MG63 (cell line): ENCODE data around the gene FHAD1. TPM values are rescaled to one million over a fixed set of nuclear protein-coding genes. Genes with fewer than 3 reads are reported as not detected.

Experiments
- DNase-seq: peaks from one replicate; pipeline ENCODE4 v3.0.0-alpha.2; 2020
- H3K27me3 ChIP-seq: fragments of 250-450 bp; sonication (Bioruptor Pico); 2 replicates; pipeline ENCODE4 v1.5.1; 2020; ENCODE audit warnings: mild to moderate bottlenecking, moderate library complexity
- H3K36me3 ChIP-seq: fragments of 250-450 bp; sonication (Bioruptor Pico); 2 replicates; pipeline ENCODE4 v1.5.1; 2020; ENCODE audit warnings: mild to moderate bottlenecking, moderate library complexity
- H3K4me3 ChIP-seq: fragments of 250-450 bp; sonication (Bioruptor Pico); 2 replicates; pipeline ENCODE4 v1.5.1; 2020; ENCODE audit warnings: mild to moderate bottlenecking, moderate library complexity
- H3K9me3 ChIP-seq: fragments of 250-450 bp; sonication (Bioruptor Pico); 2 replicates; pipeline ENCODE4 v1.5.1; 2020; ENCODE audit warnings: mild to moderate bottlenecking, moderate library complexity
- total RNA-seq: library from RNA; depleted of rRNA; stranded (reverse); fragments of >200 nt; shearing (Covaris generic); gene quantifications from 2 replicates; pipeline ENCODE4 v1.2.3, GENCODE V29; 2014; ENCODE audit warnings: low replicate concordance

FHAD1 gene
- total RNA-seq, 1 experiment from 2014 or later: 0.33 TPM

DNA sequence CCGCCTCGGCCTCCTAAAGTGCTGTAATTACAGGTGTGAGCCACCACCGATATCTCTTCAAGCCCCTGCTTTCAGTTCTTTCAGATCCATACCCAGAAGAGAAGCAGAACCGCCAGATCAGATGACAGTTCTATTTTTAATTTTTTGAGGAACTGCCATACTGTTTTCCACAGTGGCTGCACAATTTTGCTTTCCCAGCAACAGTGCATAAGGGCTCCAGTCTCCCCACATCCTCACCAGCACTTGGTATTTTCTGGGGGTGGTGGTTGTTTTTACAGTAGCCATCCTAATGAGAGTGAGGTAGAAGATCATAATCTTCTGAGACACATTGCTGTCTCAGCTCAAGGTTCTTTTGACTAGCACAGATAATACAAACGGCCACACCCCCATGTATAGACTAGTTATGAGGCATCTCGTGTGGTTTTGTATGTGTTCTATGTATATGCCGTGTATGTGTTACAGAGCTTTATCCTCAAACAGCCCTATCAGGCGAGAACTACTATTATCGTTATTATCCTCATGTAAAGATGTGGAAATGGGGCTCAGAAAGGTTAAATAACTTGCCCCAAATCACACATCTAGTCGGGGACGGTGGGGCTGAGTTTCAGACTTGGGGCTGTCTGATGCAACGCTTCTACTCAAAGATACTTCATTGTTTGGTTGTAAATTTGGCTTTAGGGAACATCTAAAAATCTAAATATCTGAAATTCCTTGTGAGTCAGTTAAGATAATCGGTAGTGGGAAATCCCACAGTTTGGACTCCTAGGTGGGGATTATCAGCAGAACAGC lies 12.0 kb downstream of the FHAD1 start:
- DNase-seq: no peak
- Histone ChIP-seq H3K36me3 (no peaks in the 10 kb centered on the region), H3K27me3 (0 out of 2 replicates have a peak, but pooled peaks cover 10% of the 10 kb centered on the region), H3K9me3 (no peaks in the 10 kb centered on the region), H3K4me3 (no peak overlapping the region)

- 0 out of 2 replicates have a peak, but pooled peaks cover 7% of the 10 kb centered on the region for H3K27me3 ChIP-seq
- no peaks in the 10 kb centered on the region for H3K36me3 ChIP-seq
- H3K9me3 ChIP-seq: peaks cover 1% of the 10 kb centered on the region; the same call in 1 of the 2 replicates
- no peak for DNase-seq
- no peak overlapping the region for H3K4me3 ChIP-seq
Measured at GRCh38 chr1:15259622-15260007, 12.6 kb downstream of the FHAD1 start.

DNA sequence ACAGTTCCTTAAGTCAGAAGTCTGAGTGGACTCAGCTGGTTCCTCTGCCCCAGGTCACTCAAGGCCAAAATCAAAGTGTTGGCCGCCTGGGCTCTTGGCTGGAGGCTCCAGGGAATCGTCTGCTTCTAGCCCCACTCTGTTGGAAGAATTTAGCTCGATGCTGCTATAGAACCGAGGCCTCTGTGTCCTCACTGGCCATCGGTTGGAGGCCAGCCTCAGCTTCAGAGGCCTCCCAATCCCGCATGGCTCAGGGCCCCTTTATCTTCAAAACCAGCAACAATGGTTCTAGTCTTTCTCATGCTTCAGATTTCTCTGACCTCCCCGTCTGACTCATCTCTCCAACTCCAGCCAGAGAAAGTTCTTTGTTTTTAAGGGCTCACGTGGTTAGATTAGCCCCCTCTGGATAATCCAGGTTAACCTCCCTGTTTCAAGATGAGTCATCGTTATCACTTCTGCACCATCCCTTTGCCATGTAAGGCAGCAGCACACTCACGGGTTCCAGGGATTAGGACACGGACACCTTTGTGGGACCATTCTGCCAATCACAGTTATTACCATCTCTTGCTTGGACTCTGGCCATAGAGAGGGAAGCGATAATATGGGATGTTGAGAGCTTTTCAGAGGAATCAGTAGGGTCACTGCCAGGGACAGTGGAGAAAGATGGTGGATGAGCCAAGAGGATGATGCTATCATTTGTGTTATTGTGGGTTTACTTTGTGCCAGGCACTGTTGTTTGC lies 13.6 kb downstream of the FHAD1 start:
- peak; percentile 61 for DNase-seq

DNA sequence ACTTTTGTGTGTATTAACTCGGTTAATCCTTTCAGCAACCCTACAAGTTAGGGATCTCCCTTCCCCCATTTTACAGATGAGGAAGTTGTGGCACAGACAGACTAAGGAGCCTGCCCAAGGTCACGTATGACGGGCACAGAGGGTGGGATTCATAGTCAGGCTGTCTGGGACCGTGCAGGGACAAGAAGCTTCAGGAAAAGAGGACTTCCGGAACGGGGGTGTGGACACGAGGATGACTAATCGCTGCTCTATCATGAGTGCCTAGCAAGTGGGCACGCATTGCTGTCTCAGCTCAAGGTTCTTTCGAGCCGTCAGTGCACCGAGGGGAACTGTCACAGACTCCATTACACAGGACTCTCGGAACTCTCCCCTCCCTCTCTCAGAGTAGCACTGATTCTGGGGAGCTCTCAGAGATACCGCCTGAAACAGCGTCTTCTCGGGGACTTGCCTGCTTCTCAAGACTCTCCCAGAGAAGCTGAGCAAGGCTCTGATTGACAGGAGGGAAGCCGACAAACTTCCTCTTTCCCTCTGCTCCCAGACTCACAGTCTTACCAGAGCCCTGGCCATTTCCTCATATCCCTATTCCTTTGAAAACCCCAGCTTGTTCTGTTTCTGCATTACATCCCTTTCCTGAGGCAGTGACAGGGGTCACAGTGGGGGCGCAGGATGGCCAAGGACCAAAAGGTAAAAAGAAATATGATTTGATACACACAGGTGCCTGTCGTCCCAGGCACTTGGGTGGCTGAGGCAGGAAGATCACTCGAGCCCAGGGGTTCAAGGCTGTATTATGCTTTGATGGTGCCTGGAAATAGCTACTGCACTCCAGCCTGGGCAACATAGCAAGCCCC lies 14.4 kb downstream of the FHAD1 start:
- peak; percentile 67 for DNase-seq
- H3K36me3 ChIP-seq: no peaks in the 10 kb centered on the region
- peaks cover 1% of the 10 kb centered on the region; the same call in 1 of the 2 replicates for H3K9me3 ChIP-seq
- H3K27me3 ChIP-seq: 0 out of 2 replicates have a peak, but pooled peaks cover 7% of the 10 kb centered on the region
- no peak overlapping the region for H3K4me3 ChIP-seq

More for the DNA sequence above, 13.6 kb downstream of the FHAD1 start:
- no peaks in the 10 kb centered on the region for H3K36me3 ChIP-seq
- peaks cover 1% of the 10 kb centered on the region; the same call in 1 of the 2 replicates for H3K9me3 ChIP-seq
- 0 out of 2 replicates have a peak, but pooled peaks cover 7% of the 10 kb centered on the region for H3K27me3 ChIP-seq
- H3K4me3 ChIP-seq: no peak overlapping the region

GRCh38 chr1:15262003-15262377 lies 15.0 kb downstream of the FHAD1 start:
- DNase-seq: no peak

DNA sequence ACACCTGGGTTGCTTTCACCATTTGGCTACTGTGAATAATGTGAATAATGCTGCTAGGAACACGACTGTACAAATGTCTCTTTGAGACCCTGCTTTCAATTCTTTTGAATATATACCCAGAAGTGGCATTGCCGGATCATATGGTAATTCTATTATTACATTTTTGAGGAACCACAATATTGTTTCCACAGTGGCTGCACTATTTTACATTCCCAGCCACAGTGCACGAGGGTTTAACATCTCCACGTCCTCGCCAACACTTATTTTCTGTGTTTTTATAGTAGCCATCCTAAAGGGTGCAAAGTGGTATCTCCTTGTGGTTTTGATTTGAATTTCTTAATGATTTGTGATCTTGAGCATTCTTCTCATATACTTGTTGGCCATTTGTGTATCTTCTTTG lies 15.7 kb downstream of the FHAD1 start:
- Histone ChIP-seq H3K4me3 (no peak overlapping the region), H3K36me3 (no peaks in the 10 kb centered on the region), H3K9me3 (peaks cover 1% of the 10 kb centered on the region; the same call in 1 of the 2 replicates), H3K27me3 (0 out of 2 replicates have a peak, but pooled peaks cover 7% of the 10 kb centered on the region)
- DNase-seq: no peak

More at GRCh38 chr1:15262003-15262377, 15.0 kb downstream of the FHAD1 start:
- Histone ChIP-seq H3K27me3 (0 out of 2 replicates have a peak, but pooled peaks cover 7% of the 10 kb centered on the region), H3K36me3 (no peaks in the 10 kb centered on the region), H3K9me3 (peaks cover 1% of the 10 kb centered on the region; the same call in 1 of the 2 replicates), H3K4me3 (no peak overlapping the region)

- DNase-seq: no peak
- Histone ChIP-seq H3K4me3 (no peak overlapping the region), H3K9me3 (peaks cover 1% of the 10 kb centered on the region; the same call in 1 of the 2 replicates), H3K36me3 (no peaks in the 10 kb centered on the region), H3K27me3 (0 out of 2 replicates have a peak, but pooled peaks cover 12% of the 10 kb centered on the region)
Measured at GRCh38 chr1:15264769-15265168, 17.7 kb downstream of the FHAD1 start.

DNA sequence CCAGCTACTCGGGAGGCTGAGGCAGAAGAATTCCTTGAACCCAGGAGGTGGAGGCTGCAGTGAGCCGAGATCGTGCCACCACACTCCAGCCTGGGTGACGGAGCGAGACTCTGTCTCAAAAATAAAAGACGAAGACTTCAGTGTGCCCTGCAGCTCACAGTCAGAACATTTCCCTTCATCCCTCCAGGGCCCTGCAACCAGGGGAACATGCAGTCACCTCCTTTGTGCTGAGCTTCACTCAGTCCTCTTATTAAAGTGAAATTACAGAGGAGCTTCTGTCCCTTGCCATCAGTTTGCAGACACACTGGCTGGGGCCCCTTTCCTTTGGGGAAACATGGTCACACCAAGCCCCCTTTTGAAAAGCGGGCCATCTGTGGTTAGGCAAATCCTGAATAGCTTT lies 24.2 kb downstream of the FHAD1 start:
- Histone ChIP-seq H3K36me3 (no peaks in the 10 kb centered on the region), H3K9me3 (no peaks in the 10 kb centered on the region), H3K4me3 (no peak overlapping the region), H3K27me3 (0 out of 2 replicates have a peak, but pooled peaks cover 5% of the 10 kb centered on the region)
- DNase-seq: no peak

GRCh38 chr1:15272009-15272781 lies 25.2 kb downstream of the FHAD1 start:
- no peaks in the 10 kb centered on the region for H3K9me3 ChIP-seq
- no peaks in the 10 kb centered on the region for H3K36me3 ChIP-seq
- 0 out of 2 replicates have a peak, but pooled peaks cover 5% of the 10 kb centered on the region for H3K27me3 ChIP-seq
- no peak overlapping the region for H3K4me3 ChIP-seq
- peak; percentile 48 for DNase-seq

- no peak overlapping the region for H3K4me3 ChIP-seq
- no peak for DNase-seq
Measured at GRCh38 chr1:15272782-15273127, 25.7 kb downstream of the FHAD1 start.

GRCh38 chr1:15273274-15273673 lies 26.3 kb downstream of the FHAD1 start:
- 0 out of 2 replicates have a peak, but pooled peaks cover 5% of the 10 kb centered on the region for H3K27me3 ChIP-seq
- H3K9me3 ChIP-seq: no peaks in the 10 kb centered on the region
- no peaks in the 10 kb centered on the region for H3K36me3 ChIP-seq
- no peak for DNase-seq
- H3K4me3 ChIP-seq: no peak overlapping the region

More at GRCh38 chr1:15272782-15273127, 25.7 kb downstream of the FHAD1 start:
- Histone ChIP-seq H3K36me3 (no peaks in the 10 kb centered on the region), H3K9me3 (no peaks in the 10 kb centered on the region), H3K27me3 (0 out of 2 replicates have a peak, but pooled peaks cover 5% of the 10 kb centered on the region)

DNA sequence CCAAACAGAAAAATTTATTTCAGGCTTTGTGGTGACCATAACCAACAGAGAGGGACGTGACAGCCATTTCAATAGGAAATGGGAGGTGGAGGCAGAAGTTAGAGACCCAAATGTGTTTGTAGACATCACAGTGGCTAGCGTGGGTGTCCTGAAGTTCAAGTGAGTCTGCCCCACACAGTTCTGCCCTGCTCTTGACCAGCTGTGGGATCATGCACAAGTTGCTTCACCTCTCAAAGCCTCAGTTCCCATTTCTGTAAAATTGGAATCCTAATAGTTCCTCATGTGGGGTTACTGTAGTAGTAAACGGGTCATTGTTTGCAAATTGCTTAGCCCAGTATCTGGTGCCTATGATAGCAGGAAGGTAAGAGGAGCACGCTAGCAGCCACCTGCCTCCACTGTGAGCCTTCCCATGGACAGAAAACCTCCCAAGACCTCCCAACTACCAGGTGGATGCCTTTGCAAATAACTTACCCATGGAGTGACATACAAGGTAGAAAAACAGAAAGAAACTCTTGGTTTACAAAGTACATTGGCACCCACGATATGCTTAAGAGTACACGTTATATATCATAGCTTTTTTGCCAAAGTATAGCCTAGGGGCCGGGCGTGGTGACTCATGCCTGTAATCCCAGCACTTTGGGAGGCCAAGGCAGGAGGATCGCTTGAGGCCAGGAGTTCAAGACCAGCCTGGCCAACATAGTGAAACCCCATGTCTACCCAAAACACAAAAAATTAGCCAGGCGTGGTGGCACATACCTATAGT lies 29.1 kb downstream of the FHAD1 start:
- H3K4me3 ChIP-seq: no peak overlapping the region
- DNase-seq: no peak
- no peaks in the 10 kb centered on the region for H3K36me3 ChIP-seq
- H3K9me3 ChIP-seq: no peaks in the 10 kb centered on the region
- no peaks in the 10 kb centered on the region for H3K27me3 ChIP-seq

GRCh38 chr1:15276691-15277446 lies 29.8 kb downstream of the FHAD1 start:
- H3K36me3 ChIP-seq: no peaks in the 10 kb centered on the region
- H3K9me3 ChIP-seq: no peaks in the 10 kb centered on the region
- no peak overlapping the region for H3K4me3 ChIP-seq
- no peak for DNase-seq
- no peaks in the 10 kb centered on the region for H3K27me3 ChIP-seq

GRCh38 chr1:15277447-15277838 lies 30.4 kb downstream of the FHAD1 start:
- no peaks in the 10 kb centered on the region for H3K36me3 ChIP-seq
- H3K27me3 ChIP-seq: no peaks in the 10 kb centered on the region
- no peak overlapping the region for H3K4me3 ChIP-seq
- no peaks in the 10 kb centered on the region for H3K9me3 ChIP-seq
- DNase-seq: no peak
